ENCODE results near the gene LCE1C. TPM values are rescaled to one million over a fixed set of nuclear protein-coding genes. Genes with fewer than 3 reads are reported as not detected.

The LCE1C gene
- total and polyA plus RNA-seq, 9 of the 15 experiments (the other 6 are each of a cell fraction or from before 2014, with no cell fraction given) = not detected

DNA sequence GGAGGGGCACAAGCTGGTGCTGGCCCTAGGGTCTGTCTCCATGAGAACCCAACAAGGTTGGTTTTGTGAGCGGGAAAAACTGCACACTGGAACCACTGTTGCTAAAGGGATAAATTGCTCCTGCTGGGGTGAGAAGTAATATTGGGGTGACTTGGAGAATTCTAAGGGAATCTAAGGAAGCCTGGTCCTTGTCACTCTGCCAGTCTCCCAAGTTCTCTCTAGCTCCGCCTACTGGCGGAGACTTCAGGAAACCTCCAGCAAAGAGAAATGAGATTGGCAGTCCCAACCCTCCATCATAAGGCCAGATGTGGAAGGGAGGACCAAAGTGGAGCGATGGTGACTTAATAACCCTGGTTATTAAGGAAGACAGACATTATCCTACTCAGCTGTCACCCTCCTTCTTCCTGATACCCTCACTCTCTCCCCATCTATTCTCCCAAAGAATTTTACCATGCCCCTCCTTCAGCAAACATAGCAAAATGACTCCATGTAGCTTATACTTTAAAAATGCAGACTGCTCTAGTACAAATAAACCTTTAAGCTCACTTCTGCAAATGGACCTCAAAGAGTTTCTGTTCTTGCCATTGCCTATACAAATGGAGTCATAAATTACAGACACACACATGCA is 28.8 kb downstream of the LCE1C start (continued):
- TF ChIP-seq REST (IDR thresholded peaks at IDR 0.05; ENCODE audit: borderline replicate concordance) (0 out of 2 replicates have a peak, but pooled peaks have one; percentile 8), REST (CRISPR knock-in tag; IDR thresholded peaks at IDR 0.05; ENCODE audit: low read depth) (no peak), PKNOX1 (IDR thresholded peaks at IDR 0.05) (peak; percentile 42; the same call in 1 of the 2 replicates), SMC3 (conservative IDR thresholded peaks at IDR 0.05; ENCODE audit: insufficient read depth, low read depth, low read length) (0 out of 2 replicates have a peak, but pooled peaks have one; percentile 28), TCFL5 (CRISPR knock-in tag; conservative IDR thresholded peaks at IDR 0.05) (no peak), ZBTB7A (IDR thresholded peaks at IDR 0.05; ENCODE audit: borderline replicate concordance, control insufficient read depth, low read depth, low read length) (no peak), CTCF (IDR thresholded peaks at IDR 0.05 in 2 of 3, conservative IDR thresholded peaks at IDR 0.05 in 1 of 3; ENCODE audit: insufficient read depth in 2 of 3, low read depth in 1 of 3, low read length in 3 of 3) (peak; percentile 56 to 68 (median 67))

Measured in K562 (cell line).